HCT116 (cell line): Measurements from ENCODE around the gene ITPK1. TPM values are rescaled to one million over a fixed set of nuclear protein-coding genes. Genes with fewer than 3 reads are reported as not detected.

ENCODE experiments used
- ATAC-seq: fragments of 200-7000 bp; cut with Tn5 transposase; 2 replicates; pipeline ENCODE4 v1.9.1; 2020; ENCODE audit warnings: mild to moderate bottlenecking, moderate library complexity
- BruUV-seq: library from RNA; stranded (reverse); fragments of 400-500 nt; replicated peaks from 2 replicates; lab custom pipeline; 2021; lab: Mats Ljungman, UMichigan
- CTCF ChIA-PET: fragments of 300-600 bp; sonication (Branson Sonifier 250); formaldehyde crosslinking; loops from one replicate; lab custom pipeline; 2021; ENCODE audit warnings: antibody characterized with exemption; lab: Charles Lee
- POLR2A ChIA-PET: fragments of 300-600, 350-600 bp; sonication (Branson Sonifier 250); formaldehyde crosslinking; loops from one replicate; lab custom pipeline; 2021; ENCODE audit warnings: antibody characterized with exemption; lab: Charles Lee
- RAD21 ChIA-PET, 2 experiments: fragments of 300-600 bp; sonication (Branson Sonifier 250); formaldehyde crosslinking; loops; one replicate each; lab custom pipeline; 2023; ENCODE audit warnings: low total read pairs in 2 of 2; ENCODE audit not compliant: uncharacterized antibody in 2 of 2, unreplicated experiment in 2 of 2, low non-redundant PET in 1 of 2; lab: Charles Lee
- DNase-seq: peaks from one replicate; pipeline ENCODE4 v3.0.0-alpha.2; 2010; ENCODE audit warnings: low read depth, low spot score
- H2AFZ ChIP-seq: fragments of 200-600 bp; shearing (Covaris generic), sonication (generic); 2 replicates; pipeline ENCODE4 v1.6.1; 2017; ENCODE audit warnings: low read depth, mixed run types, mixed read lengths, antibody characterized with exemption, low read length; ENCODE audit not compliant: poor library complexity, severe bottlenecking
- H3K27ac ChIP-seq: 2 replicates; pipeline ENCODE4 v1.5.1; 2012; ENCODE audit warnings: low read depth, low read length
- H3K27me3 ChIP-seq: fragments of 200-600 bp; sonication (generic); 2 replicates; pipeline ENCODE4 v1.6.1; 2016; ENCODE audit warnings: mixed run types, low read length, mixed read lengths; ENCODE audit not compliant: insufficient read depth
- H3K36me3 ChIP-seq, 2 experiments: fragments of 200-500 bp in 1 of 2; fragments of 200-600 bp in 1 of 2; sonication (Bioruptor generic) in 1 of 2; sonication (generic) in 1 of 2; 2 replicates each; pipeline versions ENCODE4 v1.5.1 to v1.6.1; 2014 to 2016; ENCODE audit warnings: low read length in 2 of 2, inconsistent platforms in 1 of 2, mixed read lengths in 1 of 2, mixed run types in 1 of 2; ENCODE audit not compliant: insufficient read depth in 2 of 2, control insufficient read depth in 1 of 2
- H3K4me1 ChIP-seq, 2 experiments: fragments of 200-600 bp in 1 of 2; sonication (generic) in 1 of 2; 2 replicates each; pipeline versions ENCODE4 v1.5.1 to v1.6.1; 2012 to 2017; ENCODE audit warnings: low read length in 2 of 2, inconsistent platforms in 1 of 2, mild to moderate bottlenecking in 1 of 2, mixed read lengths in 1 of 2, mixed run types in 1 of 2, moderate library complexity in 1 of 2; ENCODE audit not compliant: insufficient read depth in 2 of 2, control insufficient read depth in 1 of 2
- H3K4me2 ChIP-seq: fragments of 200-600 bp; sonication (generic); 2 replicates; pipeline ENCODE4 v1.6.1; 2017; ENCODE audit warnings: mixed run types, low read length, mixed read lengths
- H3K4me3 ChIP-seq, 2 experiments: fragments of 200-600 bp in 1 of 2; sonication (generic) in 1 of 2; replicated peaks in 1 of 2; 2 replicates each; pipeline ENCODE4 v1.5.1; 2011 to 2016; ENCODE audit warnings: low read length in 2 of 2, control low read depth in 1 of 2, low read depth in 1 of 2, mild to moderate bottlenecking in 1 of 2, mixed read lengths in 1 of 2, mixed run types in 1 of 2
- H3K79me2 ChIP-seq: fragments of 200-600 bp; sonication (generic); 2 replicates; pipeline ENCODE4 v1.6.1; 2017; ENCODE audit warnings: mild to moderate bottlenecking, mixed run types, low read length, moderate library complexity, mixed read lengths; ENCODE audit not compliant: insufficient read depth
- H3K9ac ChIP-seq: fragments of 200-600 bp; sonication (generic); 2 replicates; pipeline ENCODE4 v1.6.1; 2016; ENCODE audit warnings: low read length, mixed read lengths
- H3K9me2 ChIP-seq: fragments of 200-600 bp; sonication (generic), shearing (Covaris generic); 2 replicates; pipeline ENCODE4 v1.6.1; 2017; ENCODE audit warnings: mixed run types, mild to moderate bottlenecking, moderate library complexity; ENCODE audit not compliant: insufficient read depth
- H3K9me3 ChIP-seq, 2 experiments: fragments of 200-500 bp in 1 of 2; fragments of 200-600 bp in 1 of 2; sonication (Bioruptor generic) in 1 of 2; sonication (generic) in 1 of 2; 2 replicates each; pipeline ENCODE4 v1.6.1; 2014 to 2017; ENCODE audit warnings: low read length in 2 of 2, mixed read lengths in 2 of 2, inconsistent platforms in 1 of 2, low read depth in 1 of 2, mild to moderate bottlenecking in 1 of 2, mixed run types in 1 of 2, moderate library complexity in 1 of 2; ENCODE audit not compliant: control insufficient read depth in 1 of 2, insufficient read depth in 1 of 2
- H4K20me1 ChIP-seq: fragments of 200-600 bp; sonication (generic), shearing (Covaris generic); 2 replicates; pipeline ENCODE4 v1.6.1; 2017; ENCODE audit warnings: mixed run types, mild to moderate bottlenecking, moderate library complexity; ENCODE audit not compliant: insufficient read depth
- ATF3 ChIP-seq: IDR thresholded peaks from 2 replicates; pipeline ENCODE4 v1.6.1; 2012
- CEBPB ChIP-seq: IDR thresholded peaks from 2 replicates; pipeline ENCODE4 v1.6.1; 2012; ENCODE audit warnings: low read depth
- EGR1 ChIP-seq: IDR thresholded peaks from 2 replicates; pipeline ENCODE4 v1.6.1; 2012; ENCODE audit warnings: low read depth
- FOSL1 ChIP-seq: IDR thresholded peaks from 2 replicates; pipeline ENCODE4 v1.6.1; 2012; ENCODE audit warnings: low read depth
- JUND ChIP-seq: IDR thresholded peaks from 2 replicates; pipeline ENCODE4 v1.6.1; 2012
- POLR2AphosphoS5 ChIP-seq: IDR thresholded peaks from 2 replicates; pipeline ENCODE4 v1.6.1; 2011; ENCODE audit warnings: mild to moderate bottlenecking, low read depth, low read length, moderate library complexity
- RAD21 ChIP-seq: IDR thresholded peaks from 2 replicates; pipeline ENCODE4 v1.6.1; 2012; ENCODE audit warnings: low read depth, mild to moderate bottlenecking
- SRF ChIP-seq: IDR thresholded peaks from 2 replicates; pipeline ENCODE4 v1.6.1; 2012; ENCODE audit warnings: low read depth
- TCF7L2 ChIP-seq: IDR thresholded peaks from 2 replicates; pipeline ENCODE4 v1.7.0; 2011; ENCODE audit warnings: borderline replicate concordance, inconsistent platforms; ENCODE audit not compliant: insufficient read depth, insufficient read length; ENCODE audit errors: extremely low read depth
- YY1 ChIP-seq: IDR thresholded peaks from 2 replicates; pipeline ENCODE4 v1.6.1; 2011; ENCODE audit warnings: low read length, low read depth, moderate library complexity, mild to moderate bottlenecking; ENCODE audit not compliant: insufficient replicate concordance; ENCODE audit errors: extremely low read depth
- ZFX ChIP-seq: fragments of 450-650 bp; IDR thresholded peaks from 2 replicates; pipeline ENCODE4 v1.6.1; 2017
- intact Hi-C: fragments of 100-400 bp; cut with micrococcal nuclease; formaldehyde crosslinking; loops from 2 replicates; pipeline ENCODE4 v1.10.0; 2022
- total RNA-seq: library from RNA; stranded (reverse); gene quantifications from one replicate; pipeline ENCODE4 v1.2.1, GENCODE V29; 2021; ENCODE audit not compliant: unreplicated experiment
- TF ChIP-seq, protein P1 (sequence below): IDR thresholded peaks from 2 replicates; pipeline ENCODE4 v1.6.1; 2011; ENCODE audit warnings: mild to moderate bottlenecking, low read length, moderate library complexity; ENCODE audit not compliant: insufficient replicate concordance; ENCODE audit errors: extremely low read depth
- TF ChIP-seq, protein P2 (sequence below): IDR thresholded peaks from 2 replicates; pipeline ENCODE4 v1.6.1; 2012

ITPK1 gene
- total RNA-seq, 1 experiment from 2014 or later = 70.2 TPM

DNA sequence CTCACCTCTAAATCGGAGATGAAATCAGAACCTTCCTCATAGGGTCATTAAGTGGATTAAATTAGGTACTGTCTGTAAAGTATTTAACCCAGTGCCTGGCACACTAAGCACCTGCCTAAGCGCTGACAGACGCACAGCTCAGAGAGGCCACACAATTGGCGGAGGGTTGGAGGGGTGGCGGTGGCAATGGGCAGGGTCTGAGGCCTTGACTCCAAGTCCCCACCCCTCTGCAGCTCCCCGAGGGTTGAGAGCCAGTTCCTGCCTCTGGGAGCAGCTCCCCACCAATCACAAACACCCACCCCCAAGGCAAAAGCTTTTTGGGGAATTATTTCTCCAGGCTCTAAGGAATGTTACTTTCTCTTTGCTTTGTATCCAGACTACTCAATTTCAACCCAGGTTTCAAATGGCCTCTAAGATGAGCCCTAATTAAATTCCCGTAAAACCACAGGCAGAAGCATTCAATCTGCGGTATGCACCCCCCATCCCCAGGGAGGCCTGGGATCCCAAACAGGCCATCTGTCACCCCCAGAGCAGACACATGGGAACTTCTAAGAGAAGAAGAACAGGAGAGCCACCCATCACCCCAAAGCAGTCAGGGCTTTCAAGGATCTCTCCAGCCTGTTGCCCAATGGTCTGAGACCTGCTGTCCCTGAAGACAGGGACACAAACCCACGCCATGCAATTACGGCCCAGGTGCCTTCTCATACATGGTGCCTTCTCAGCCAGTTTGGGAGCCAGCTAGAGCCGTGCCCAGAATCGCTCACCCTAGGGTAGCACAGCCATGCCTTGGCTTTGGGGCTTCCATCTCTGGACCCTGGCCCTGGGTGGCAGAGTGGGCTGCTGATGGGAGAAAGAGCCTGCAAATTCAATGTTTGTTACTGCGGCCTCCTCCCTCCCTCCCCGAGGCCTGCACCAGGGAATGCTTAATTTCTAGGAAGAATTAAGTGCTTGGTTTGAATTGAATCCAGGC lies 126.7 kb downstream of the ITPK1 start:
- Histone ChIP-seq H3K4me2 (no peak overlapping the region), H3K27ac (no peak overlapping the region), H3K27me3 (no peaks in the 10 kb centered on the region), H3K4me1 (peaks cover 10 to 12% of the 10 kb centered on the region in 2 experiments; a peak in 3 of 4 replicates), H3K9me3 (no peaks in the 10 kb centered on the region), H4K20me1 (no peaks in the 10 kb centered on the region), H3K9me2 (no peaks in the 10 kb centered on the region), H2AFZ (no peak overlapping the region), H3K79me2 (no peaks in the 10 kb centered on the region), H3K36me3 (no peaks in the 10 kb centered on the region), H3K4me3 (no peak overlapping the region), H3K9ac (no peak overlapping the region)
- BruUV-seq = no TSS peak
- RAD21 ChIA-PET = no interaction called here
- no peak for ATAC-seq
- intact Hi-C loops = no loop called here
- TF ChIP-seq, protein P1, sequence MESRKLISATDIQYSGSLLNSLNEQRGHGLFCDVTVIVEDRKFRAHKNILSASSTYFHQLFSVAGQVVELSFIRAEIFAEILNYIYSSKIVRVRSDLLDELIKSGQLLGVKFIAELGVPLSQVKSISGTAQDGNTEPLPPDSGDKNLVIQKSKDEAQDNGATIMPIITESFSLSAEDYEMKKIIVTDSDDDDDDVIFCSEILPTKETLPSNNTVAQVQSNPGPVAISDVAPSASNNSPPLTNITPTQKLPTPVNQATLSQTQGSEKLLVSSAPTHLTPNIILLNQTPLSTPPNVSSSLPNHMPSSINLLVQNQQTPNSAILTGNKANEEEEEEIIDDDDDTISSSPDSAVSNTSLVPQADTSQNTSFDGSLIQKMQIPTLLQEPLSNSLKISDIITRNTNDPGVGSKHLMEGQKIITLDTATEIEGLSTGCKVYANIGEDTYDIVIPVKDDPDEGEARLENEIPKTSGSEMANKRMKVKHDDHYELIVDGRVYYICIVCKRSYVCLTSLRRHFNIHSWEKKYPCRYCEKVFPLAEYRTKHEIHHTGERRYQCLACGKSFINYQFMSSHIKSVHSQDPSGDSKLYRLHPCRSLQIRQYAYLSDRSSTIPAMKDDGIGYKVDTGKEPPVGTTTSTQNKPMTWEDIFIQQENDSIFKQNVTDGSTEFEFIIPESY = no peak
- TF ChIP-seq JUND = no peak
- no peak for DNase-seq
- POLR2A ChIA-PET = no interaction called here
- CTCF ChIA-PET = no interaction called here

- Histone ChIP-seq H3K9ac (no peak overlapping the region), H3K9me3 (no peaks in the 10 kb centered on the region), H2AFZ (no peak overlapping the region), H3K27ac (no peak overlapping the region), H3K9me2 (no peaks in the 10 kb centered on the region), H3K4me2 (no peak overlapping the region), H3K36me3 (no peaks in the 10 kb centered on the region), H3K4me3 (no peak overlapping the region), H3K4me1 (peaks cover 10 to 12% of the 10 kb centered on the region in 2 experiments; a peak in 3 of 4 replicates), H4K20me1 (no peaks in the 10 kb centered on the region), H3K27me3 (no peaks in the 10 kb centered on the region), H3K79me2 (no peaks in the 10 kb centered on the region)
- intact Hi-C loops = no loop called here
- ChIA-PET POLR2A (no interaction called here), RAD21 (no interaction called here), CTCF (no interaction called here)
- no peak for DNase-seq
- no peak for ATAC-seq
- BruUV-seq = no TSS peak
- TF ChIP-seq ZFX (no peak), TCF7L2 (no peak), SRF (no peak), CEBPB (no peak), YY1 (no peak), RAD21 (no peak), ATF3 (no peak), FOSL1 (no peak), EGR1 (no peak), POLR2AphosphoS5 (no peak), JUND (no peak)
- TF ChIP-seq, protein P2, sequence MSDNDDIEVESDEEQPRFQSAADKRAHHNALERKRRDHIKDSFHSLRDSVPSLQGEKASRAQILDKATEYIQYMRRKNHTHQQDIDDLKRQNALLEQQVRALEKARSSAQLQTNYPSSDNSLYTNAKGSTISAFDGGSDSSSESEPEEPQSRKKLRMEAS = no peak
- TF ChIP-seq, protein P1 = no peak
Observed at GRCh38 chr14:92987713-92988510, 127.8 kb downstream of the ITPK1 start.
